OCI-LY7 (cell line): ENCODE measurements around the gene FBLL1. TPM values are rescaled to one million over a fixed set of nuclear protein-coding genes. Genes with fewer than 3 reads are reported as not detected.

Source experiments
- Bru-seq: library from RNA; stranded (reverse); fragments of 400-500 nt; gene quantifications from one replicate; lab custom pipeline; 2021; lab: Mats Ljungman, UMichigan
- BruChase-seq, 2 experiments: library from RNA; stranded (reverse); fragments of 400-500 nt; gene quantifications; one replicate each; lab custom pipeline; 2021; lab: Mats Ljungman, UMichigan
- BruUV-seq: library from RNA; stranded (reverse); fragments of 400-500 nt; replicated peaks from 2 replicates; lab custom pipeline; 2021; lab: Mats Ljungman, UMichigan
- CTCF ChIA-PET: fragments of 300-600 bp; sonication (Branson Sonifier 250); formaldehyde crosslinking; loops from one replicate; lab custom pipeline; 2022; ENCODE audit warnings: antibody characterized with exemption; ENCODE audit not compliant: unreplicated experiment; lab: Charles Lee
- POLR2A ChIA-PET: fragments of 300-600 bp; sonication (Branson Sonifier 250); formaldehyde crosslinking; loops from one replicate; lab custom pipeline; 2022; ENCODE audit warnings: antibody characterized with exemption; lab: Charles Lee
- DNase-seq: peaks from one replicate; pipeline ENCODE4 v3.0.0-alpha.2; 2015; ENCODE audit warnings: low spot score
- H2AFZ ChIP-seq: fragments of 200-600 bp; sonication (generic), shearing (Covaris generic); 2 replicates; pipeline ENCODE4 v1.6.1; 2014; ENCODE audit warnings: mild to moderate bottlenecking, antibody characterized with exemption, low read length, moderate library complexity
- H3K27ac ChIP-seq: fragments of 200-600 bp; sonication (generic); 2 replicates; pipeline ENCODE4 v1.5.1; 2014; ENCODE audit warnings: mixed run types, low read depth, mild to moderate bottlenecking, moderate library complexity, low read length, inconsistent platforms; ENCODE audit not compliant: poor library complexity, severe bottlenecking
- H3K36me3 ChIP-seq: fragments of 200-600 bp; sonication (generic); 2 replicates; pipeline ENCODE4 v1.6.1; 2014; ENCODE audit warnings: mild to moderate bottlenecking, antibody characterized with exemption, low read length, moderate library complexity, mixed read lengths; ENCODE audit not compliant: insufficient read depth
- H3K4me1 ChIP-seq: fragments of 200-600 bp; sonication (generic); 2 replicates; pipeline ENCODE4 v1.5.1; 2014; ENCODE audit warnings: mild to moderate bottlenecking, low read length; ENCODE audit not compliant: insufficient read depth, poor library complexity, severe bottlenecking
- H3K4me2 ChIP-seq: fragments of 200-600 bp; sonication (generic); 2 replicates; pipeline ENCODE4 v1.6.1; 2014; ENCODE audit warnings: mild to moderate bottlenecking, low read length
- H3K4me3 ChIP-seq: fragments of 200-600 bp; sonication (generic); 2 replicates; pipeline ENCODE4 v1.5.1; 2014; ENCODE audit warnings: mild to moderate bottlenecking, low read depth, low read length; ENCODE audit not compliant: poor library complexity, severe bottlenecking
- H3K79me2 ChIP-seq: fragments of 200-600 bp; sonication (generic); 2 replicates; pipeline ENCODE4 v1.6.1; 2016; ENCODE audit warnings: low read depth, mild to moderate bottlenecking, low read length, moderate library complexity, mixed read lengths; ENCODE audit not compliant: insufficient read depth
- H3K9me2 ChIP-seq: fragments of 200-600 bp; sonication (generic); 2 replicates; pipeline ENCODE4 v1.6.1; 2016; ENCODE audit warnings: mild to moderate bottlenecking, low read length, mixed read lengths; ENCODE audit not compliant: insufficient read depth
- H3K9me3 ChIP-seq: fragments of 200-600 bp; sonication (generic); 2 replicates; pipeline ENCODE4 v1.6.1; 2014; ENCODE audit warnings: mild to moderate bottlenecking, mixed run types, low read length, mixed read lengths
- H4K20me1 ChIP-seq: fragments of 200-600 bp; sonication (generic); 2 replicates; pipeline ENCODE4 v1.6.1; 2014; ENCODE audit warnings: mild to moderate bottlenecking, antibody characterized with exemption, low read length, moderate library complexity, mixed read lengths; ENCODE audit not compliant: insufficient read depth
- EZH2phosphoT487 ChIP-seq: fragments of 200-600 bp; sonication (generic); IDR thresholded peaks from 2 replicates; pipeline ENCODE4 v1.6.1; 2018; ENCODE audit warnings: low read depth, borderline replicate concordance, mild to moderate bottlenecking, mixed run types, antibody characterized with exemption, low read length, moderate library complexity, mixed read lengths
- intact Hi-C: fragments of 100-400 bp; cut with micrococcal nuclease; formaldehyde crosslinking; loops from one replicate; pipeline ENCODE4 v1.10.0; 2022; ENCODE audit not compliant: unreplicated experiment
- long read RNA-seq: library from polyadenylated mRNA; stranded (forward); transcript quantifications from one replicate; pipeline ENCODE4 v2.0.0, GENCODE V29; 2022
- total RNA-seq, 2 experiments: library from RNA; depleted of rRNA in 1 of 2; stranded (reverse); fragments of >200 nt in 1 of 2; shearing (Covaris generic) in 1 of 2; gene quantifications; 2 replicates each; pipeline ENCODE4 v1.2.3, GENCODE V29; 2014 to 2022
- TF ChIP-seq, protein P1 (sequence below): fragments of 200-600 bp; sonication (generic); conservative IDR thresholded peaks from 2 replicates; pipeline ENCODE4 v1.5.1; 2014; ENCODE audit warnings: mild to moderate bottlenecking, antibody characterized with exemption, low read length, moderate library complexity, mixed read lengths

FBLL1 gene
- not detected in 2 replicates for total RNA-seq (2014; rRNA removed; shearing (Covaris generic))
- total RNA-seq (2022), result not detected in 2 replicates
- Bru-seq, nascent RNA, result not detected
- percentile 14 among the genes with signal in this experiment for BruChase-seq, experiment 1, labeled RNA remaining after a 6-hour chase
- percentile 26 among the genes with signal in this experiment for BruChase-seq, experiment 2, labeled RNA remaining after a 2-hour chase
- long read RNA-seq, result 0 reads

GRCh38 chr5:168528521-168529373 lies at the start of gene FBLL1:
TSS of gene FBLL1 (plus strand) at chr5:168529305. CDS start at chr5:168529505, 200 bp downstream.
- no peaks in the 10 kb centered on the region for H3K36me3 ChIP-seq
- H4K20me1 ChIP-seq, result no peaks in the 10 kb centered on the region
- H2AFZ ChIP-seq, result no peak within 1 kb of the TSS
- H3K27ac ChIP-seq, result no peak within 1 kb of the TSS
- DNase-seq, result no peak
- no peaks in the 10 kb centered on the region for H3K9me3 ChIP-seq
- no TSS peak for BruUV-seq
- intact Hi-C loops, result no loop called here
- no peak within 1 kb of the TSS for H3K4me3 ChIP-seq
- no peaks in the 10 kb centered on the region for H3K9me2 ChIP-seq
- H3K4me1 ChIP-seq, result no peaks in the 10 kb centered on the region
- H3K79me2 ChIP-seq, result no peaks in the 10 kb centered on the region
- ChIA-PET CTCF (no interaction called here), POLR2A (no interaction called here)
- TF ChIP-seq EZH2phosphoT487, result no peak
- TF ChIP-seq, protein P1, sequence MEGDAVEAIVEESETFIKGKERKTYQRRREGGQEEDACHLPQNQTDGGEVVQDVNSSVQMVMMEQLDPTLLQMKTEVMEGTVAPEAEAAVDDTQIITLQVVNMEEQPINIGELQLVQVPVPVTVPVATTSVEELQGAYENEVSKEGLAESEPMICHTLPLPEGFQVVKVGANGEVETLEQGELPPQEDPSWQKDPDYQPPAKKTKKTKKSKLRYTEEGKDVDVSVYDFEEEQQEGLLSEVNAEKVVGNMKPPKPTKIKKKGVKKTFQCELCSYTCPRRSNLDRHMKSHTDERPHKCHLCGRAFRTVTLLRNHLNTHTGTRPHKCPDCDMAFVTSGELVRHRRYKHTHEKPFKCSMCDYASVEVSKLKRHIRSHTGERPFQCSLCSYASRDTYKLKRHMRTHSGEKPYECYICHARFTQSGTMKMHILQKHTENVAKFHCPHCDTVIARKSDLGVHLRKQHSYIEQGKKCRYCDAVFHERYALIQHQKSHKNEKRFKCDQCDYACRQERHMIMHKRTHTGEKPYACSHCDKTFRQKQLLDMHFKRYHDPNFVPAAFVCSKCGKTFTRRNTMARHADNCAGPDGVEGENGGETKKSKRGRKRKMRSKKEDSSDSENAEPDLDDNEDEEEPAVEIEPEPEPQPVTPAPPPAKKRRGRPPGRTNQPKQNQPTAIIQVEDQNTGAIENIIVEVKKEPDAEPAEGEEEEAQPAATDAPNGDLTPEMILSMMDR, result no peak
- H3K4me2 ChIP-seq, result no peak within 1 kb of the TSS

DNA sequence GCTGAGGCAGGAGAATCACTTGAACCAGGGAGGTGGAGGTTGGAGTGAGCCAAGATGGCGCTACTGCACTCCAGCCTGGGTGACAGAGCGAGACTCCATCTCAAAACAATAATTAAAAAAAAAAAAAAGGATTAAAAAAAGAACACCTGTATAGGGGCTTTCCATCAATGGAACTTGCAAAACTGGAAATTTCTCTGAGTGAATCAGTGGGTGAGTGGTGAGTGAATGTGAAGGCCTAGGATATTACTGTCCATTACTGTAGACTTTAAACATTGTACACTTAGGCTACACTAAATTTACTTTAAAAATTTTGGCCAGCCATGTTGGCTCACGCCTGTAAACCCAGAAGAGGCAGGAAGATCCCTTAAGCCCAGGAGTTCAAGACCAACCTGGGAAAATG lies 48.5 kb upstream of the FBLL1 start:
- ChIA-PET CTCF (no interaction called here), POLR2A (interaction anchor here (0.5 kb wide), 1 partner anchor 104 kb away, joined by 3 read pairs; no protein-coding TSS in a partner anchor)
- H3K79me2 ChIP-seq, result no peaks in the 10 kb centered on the region
- peaks cover 11% of the 10 kb centered on the region for H3K4me1 ChIP-seq
- TF ChIP-seq, protein P1, result no peak
- no peak for TF ChIP-seq EZH2phosphoT487
- no peak for DNase-seq
- H4K20me1 ChIP-seq, result no peaks in the 10 kb centered on the region
- no peak overlapping the region for H3K27ac ChIP-seq
- BruUV-seq, result no TSS peak
- H3K9me2 ChIP-seq, result no peaks in the 10 kb centered on the region
- intact Hi-C loops, result loop anchor here (10.0 kb wide), 1 partner anchor 1104 kb away; the partner anchor contains the start of gene SPDL1
- H3K4me3 ChIP-seq, result no peak overlapping the region
- H3K4me2 ChIP-seq, result no peak overlapping the region
- no peak overlapping the region; the same call in 1 of the 2 replicates for H2AFZ ChIP-seq
- no peaks in the 10 kb centered on the region for H3K36me3 ChIP-seq
- no peaks in the 10 kb centered on the region for H3K9me3 ChIP-seq
